HepG2 (cell line): ENCODE results near the gene ZNF547. TPM values are rescaled to one million over a fixed set of nuclear protein-coding genes. Genes with fewer than 3 reads are reported as not detected.

ENCODE experiments used
- ARID3A ChIP-seq: IDR thresholded peaks from 2 replicates; pipeline ENCODE4 v1.6.1; 2012; ENCODE audit warnings: low read depth, low read length, improper control_type of control experiment
- HOXA3 ChIP-seq: sonication (generic); formaldehyde crosslinking; IDR thresholded peaks from 2 replicates; pipeline ENCODE4 v1.5.0; 2020; ENCODE audit warnings: missing genetic modification reagents
- ISL2 ChIP-seq: sonication (generic); formaldehyde crosslinking; IDR thresholded peaks from 2 replicates; pipeline ENCODE4 v1.5.0; 2020; ENCODE audit warnings: missing genetic modification reagents
- MBNL3 ChIP-seq: fragments of 250-450 bp; sonication (Bioruptor Pico); conservative IDR thresholded peaks from 2 replicates; pipeline ENCODE4 v1.8.0; 2022; ENCODE audit warnings: mild to moderate bottlenecking, inconsistent platforms
- MEF2D ChIP-seq: sonication (generic); formaldehyde crosslinking; IDR thresholded peaks from 2 replicates; pipeline ENCODE4 v1.5.1; 2020; ENCODE audit warnings: mild to moderate bottlenecking, missing genetic modification reagents
- MTA1 ChIP-seq: sonication (generic); formaldehyde crosslinking; IDR thresholded peaks from 2 replicates; pipeline ENCODE4 v1.4.0; 2020; ENCODE audit warnings: missing genetic modification reagents, mild to moderate bottlenecking, borderline replicate concordance
- PAWR ChIP-seq: sonication (generic); formaldehyde crosslinking; IDR thresholded peaks from 2 replicates; pipeline ENCODE4 v1.4.0; 2020; ENCODE audit warnings: missing genetic modification reagents, mild to moderate bottlenecking, borderline replicate concordance
- PHF20 ChIP-seq: sonication (generic); formaldehyde crosslinking; IDR thresholded peaks from 2 replicates; pipeline ENCODE4 v1.5.0; 2020; ENCODE audit warnings: mild to moderate bottlenecking, missing genetic modification reagents
- SNRNP70 ChIP-seq: fragments of 200-400 bp; formaldehyde crosslinking; IDR thresholded peaks from 2 replicates; pipeline ENCODE4 v1.6.1; 2017; ENCODE audit warnings: mild to moderate bottlenecking, low read depth, low read length, moderate library complexity
- ZNF12 ChIP-seq: sonication (generic); formaldehyde crosslinking; IDR thresholded peaks from 2 replicates; pipeline ENCODE4 v1.5.0; 2020; ENCODE audit warnings: missing genetic modification reagents
- ZNF24 ChIP-seq: fragments of 450-650 bp; IDR thresholded peaks from 2 replicates; pipeline ENCODE4 v1.6.1; 2017; ENCODE audit warnings: antibody characterized with exemption, mild to moderate bottlenecking
- ZNF318 ChIP-seq: sonication (generic); formaldehyde crosslinking; IDR thresholded peaks from 2 replicates; pipeline ENCODE4 v1.4.0; 2020; ENCODE audit warnings: mild to moderate bottlenecking, missing genetic modification reagents
- ZNF33B ChIP-seq: sonication (generic); formaldehyde crosslinking; IDR thresholded peaks from 2 replicates; pipeline ENCODE4 v1.5.1; 2020; ENCODE audit warnings: mild to moderate bottlenecking, missing genetic modification reagents
- ZNF414 ChIP-seq: sonication (generic); formaldehyde crosslinking; IDR thresholded peaks from 2 replicates; pipeline ENCODE4 v1.5.0; 2020; ENCODE audit warnings: missing genetic modification reagents
- ZNF501 ChIP-seq: sonication (generic); formaldehyde crosslinking; IDR thresholded peaks from 2 replicates; pipeline ENCODE4 v1.5.1; 2020; ENCODE audit warnings: mild to moderate bottlenecking, moderate library complexity, missing genetic modification reagents
- polyA plus RNA-seq, 8 experiments: library from polyadenylated mRNA; depleted of rRNA in 3 of 8; stranded (reverse) in 7 of 8; unstranded in 1 of 8; fragments of >200 nt; fragmentation: Illumina TruSeq in 4 of 8; extraction: Trizol in 4 of 8; gene quantifications; 2 replicates each; pipeline versions ENCODE4 v1.2.1 to v1.2.3, GENCODE V29; 2011 to 2016; ENCODE audit warnings: low read depth in 4 of 8, missing spikeins in 1 of 8, mixed read lengths in 1 of 8; ENCODE audit not compliant: insufficient read depth in 1 of 8
- total RNA-seq, 5 experiments: library from RNA; depleted of rRNA; stranded (reverse); fragments of >200 nt; fragmentation: Illumina TruSeq; extraction: Trizol; gene quantifications; 2 replicates each; pipeline ENCODE4 v1.2.3, GENCODE V29; 2016; ENCODE audit warnings: low read depth in 1 of 5
- TF ChIP-seq, protein P1 (sequence below): sonication (generic); formaldehyde crosslinking; IDR thresholded peaks from 2 replicates; pipeline ENCODE4 v1.5.1; 2020; ENCODE audit warnings: missing genetic modification reagents, mild to moderate bottlenecking, borderline replicate concordance

ZNF547 gene
- total and polyA plus RNA-seq, 2 of the 13 experiments (the other 11 are each of a cell fraction or from before 2014, with no cell fraction given): 2.0 to 2.6 TPM

GRCh38 chr19:57320180-57321084 lies 42.9 kb upstream of the ZNF547 start, which contains the start of gene ZNF543 (continued):
- TF ChIP-seq ZNF414 (CRISPR knock-in tag): peak; percentile 68; the same call in 1 of the 2 replicates
- TF ChIP-seq, protein P1, sequence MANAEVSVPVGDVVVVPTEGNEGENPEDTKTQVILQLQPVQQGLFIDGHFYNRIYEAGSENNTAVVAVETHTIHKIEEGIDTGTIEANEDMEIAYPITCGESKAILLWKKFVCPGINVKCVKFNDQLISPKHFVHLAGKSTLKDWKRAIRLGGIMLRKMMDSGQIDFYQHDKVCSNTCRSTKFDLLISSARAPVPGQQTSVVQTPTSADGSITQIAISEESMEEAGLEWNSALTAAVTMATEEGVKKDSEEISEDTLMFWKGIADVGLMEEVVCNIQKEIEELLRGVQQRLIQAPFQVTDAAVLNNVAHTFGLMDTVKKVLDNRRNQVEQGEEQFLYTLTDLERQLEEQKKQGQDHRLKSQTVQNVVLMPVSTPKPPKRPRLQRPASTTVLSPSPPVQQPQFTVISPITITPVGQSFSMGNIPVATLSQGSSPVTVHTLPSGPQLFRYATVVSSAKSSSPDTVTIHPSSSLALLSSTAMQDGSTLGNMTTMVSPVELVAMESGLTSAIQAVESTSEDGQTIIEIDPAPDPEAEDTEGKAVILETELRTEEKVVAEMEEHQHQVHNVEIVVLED (CRISPR knock-in tag): peak; percentile 95
- TF ChIP-seq HOXA3: peak; percentile 92; the same call in 1 of the 2 replicates
- TF ChIP-seq PHF20 (CRISPR knock-in tag): peak; percentile 88
- TF ChIP-seq ZNF12: peak; percentile 11; the same call in 1 of the 2 replicates
- TF ChIP-seq ISL2: 0 out of 2 replicates have a peak, but pooled peaks have one; percentile 7
- TF ChIP-seq ZNF24: no peak
- TF ChIP-seq SNRNP70: no peak
- 0 out of 2 replicates have a peak, but pooled peaks have one; percentile 44 for TF ChIP-seq ZNF33B (CRISPR knock-in tag)
- TF ChIP-seq ZNF501: peak; percentile 66
- TF ChIP-seq ARID3A: no peak
- no peak for TF ChIP-seq PAWR (CRISPR knock-in tag)
- no peak for TF ChIP-seq MBNL3 (CRISPR knock-in tag)
- TF ChIP-seq ZNF318 (CRISPR knock-in tag): no peak
- TF ChIP-seq MEF2D (CRISPR knock-in tag): 0 out of 2 replicates have a peak, but pooled peaks have one; percentile 51
- 0 out of 2 replicates have a peak, but pooled peaks have one; percentile 32 for TF ChIP-seq MTA1 (CRISPR knock-in tag)
